Colonic mucosa (tissue), 4 donors: ENCODE measurements around the gene TNFRSF18. TPM values are rescaled to one million over a fixed set of nuclear protein-coding genes. Genes with fewer than 3 reads are reported as not detected.
A peak's percentile ranks its signal among the peaks of the same experiment; 100 is the strongest.

Experiments
- DNase-seq: peaks from one replicate; pipeline ENCODE4 v3.0.0-alpha.2; 2020
- H3K27ac ChIP-seq: fragments of 200-600 bp; one replicate; pipeline ENCODE4 v1.8.0; 2021
- H3K27me3 ChIP-seq: fragments of 200-600 bp; one replicate; pipeline ENCODE4 v1.8.0; 2021
- H3K36me3 ChIP-seq: fragments of 200-600 bp; one replicate; pipeline ENCODE4 v1.8.0; 2021
- H3K4me1 ChIP-seq: fragments of 200-600 bp; one replicate; pipeline ENCODE4 v1.8.0; 2021; ENCODE audit warnings: mild to moderate bottlenecking
- H3K4me3 ChIP-seq: fragments of 200-600 bp; one replicate; pipeline ENCODE4 v1.8.0; 2021
- H3K9ac ChIP-seq, 2 donors: one replicate each; pipeline ENCODE4 v1.7.0; 2013; ENCODE audit warnings: control low read depth in 2 of 2, low read depth in 2 of 2, low read length in 2 of 2
- H3K9me3 ChIP-seq: fragments of 200-600 bp; one replicate; pipeline ENCODE4 v1.8.0; 2021
- intact Hi-C: fragments of 100-400 bp; cut with DNase I; formaldehyde crosslinking; loops from one replicate; pipeline ENCODE4 v1.14.1; 2022
- total RNA-seq, 2 donors: library from RNA; stranded (reverse); fragmentation: NEBNext Ultra II Directional in 1 of 2; extraction: Animal tissue kit (Norgen Biotek cat#: 25700) in 1 of 2; gene quantifications; one replicate each; pipeline ENCODE4 v1.2.1, GENCODE V29; 2021
- TF ChIP-seq, protein P1 (sequence below): fragments of 200-600 bp; IDR thresholded peaks from one replicate; pipeline ENCODE4 v1.8.0; 2022; ENCODE audit warnings: antibody characterized with exemption, mild to moderate bottlenecking
- donor health status: healthy.
- donor health status: DM: no; HTN: no; CAD: no.
- donor health status: DM: no; HTN: no; CAD: no.

TNFRSF18 gene
- total RNA-seq, 2 donors from 2014 or later, result 0.61 to 1.7 TPM

DNA sequence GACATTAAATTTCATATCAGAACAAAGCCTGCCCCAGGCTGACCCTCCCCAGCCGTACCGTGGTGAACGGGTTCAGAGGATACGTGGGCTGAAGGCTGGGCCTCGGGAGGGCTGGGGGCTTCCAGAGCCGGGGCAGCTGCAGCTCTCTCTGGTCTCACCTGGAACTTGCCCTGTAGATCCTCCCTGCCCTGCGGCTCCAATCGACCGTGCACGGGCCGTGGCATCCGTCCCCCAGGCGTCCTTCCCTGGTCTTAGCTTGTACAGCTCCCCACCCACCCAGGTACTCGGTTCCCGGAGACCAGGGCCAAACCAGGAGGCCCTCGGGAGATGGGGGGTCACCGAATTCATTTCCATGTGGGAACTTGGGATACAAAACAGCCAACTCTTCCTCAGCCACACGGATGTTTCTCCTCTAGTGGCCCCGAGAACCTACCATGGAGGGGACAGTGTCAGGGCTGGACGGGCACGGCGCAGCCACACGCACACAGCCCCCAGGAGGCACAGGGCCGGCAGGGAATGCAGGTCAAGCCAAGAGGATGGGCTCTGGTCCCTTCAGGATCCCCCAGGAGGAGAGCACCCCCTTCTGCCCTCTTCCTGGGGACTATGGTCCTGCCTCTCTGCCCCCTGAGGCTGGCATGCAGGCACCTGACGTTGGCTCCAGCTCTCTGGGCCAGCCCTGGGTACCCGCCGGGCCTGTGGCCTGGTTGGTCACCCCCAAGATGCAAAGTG lies 28.8 kb upstream of the TNFRSF18 start:
- no peak for DNase-seq
- Histone ChIP-seq H3K9me3 (no peaks in the 10 kb centered on the region), H3K36me3 (no peaks in the 10 kb centered on the region), H3K27ac (no peak overlapping the region), H3K27me3 (peaks cover 31% of the 10 kb centered on the region), H3K4me3 (no peak overlapping the region), H3K9ac (no peak overlapping the region), H3K4me1 (peaks cover 14% of the 10 kb centered on the region)
- intact Hi-C loops, result no loop called here
- TF ChIP-seq, protein P1, sequence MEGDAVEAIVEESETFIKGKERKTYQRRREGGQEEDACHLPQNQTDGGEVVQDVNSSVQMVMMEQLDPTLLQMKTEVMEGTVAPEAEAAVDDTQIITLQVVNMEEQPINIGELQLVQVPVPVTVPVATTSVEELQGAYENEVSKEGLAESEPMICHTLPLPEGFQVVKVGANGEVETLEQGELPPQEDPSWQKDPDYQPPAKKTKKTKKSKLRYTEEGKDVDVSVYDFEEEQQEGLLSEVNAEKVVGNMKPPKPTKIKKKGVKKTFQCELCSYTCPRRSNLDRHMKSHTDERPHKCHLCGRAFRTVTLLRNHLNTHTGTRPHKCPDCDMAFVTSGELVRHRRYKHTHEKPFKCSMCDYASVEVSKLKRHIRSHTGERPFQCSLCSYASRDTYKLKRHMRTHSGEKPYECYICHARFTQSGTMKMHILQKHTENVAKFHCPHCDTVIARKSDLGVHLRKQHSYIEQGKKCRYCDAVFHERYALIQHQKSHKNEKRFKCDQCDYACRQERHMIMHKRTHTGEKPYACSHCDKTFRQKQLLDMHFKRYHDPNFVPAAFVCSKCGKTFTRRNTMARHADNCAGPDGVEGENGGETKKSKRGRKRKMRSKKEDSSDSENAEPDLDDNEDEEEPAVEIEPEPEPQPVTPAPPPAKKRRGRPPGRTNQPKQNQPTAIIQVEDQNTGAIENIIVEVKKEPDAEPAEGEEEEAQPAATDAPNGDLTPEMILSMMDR, result no peak

DNA sequence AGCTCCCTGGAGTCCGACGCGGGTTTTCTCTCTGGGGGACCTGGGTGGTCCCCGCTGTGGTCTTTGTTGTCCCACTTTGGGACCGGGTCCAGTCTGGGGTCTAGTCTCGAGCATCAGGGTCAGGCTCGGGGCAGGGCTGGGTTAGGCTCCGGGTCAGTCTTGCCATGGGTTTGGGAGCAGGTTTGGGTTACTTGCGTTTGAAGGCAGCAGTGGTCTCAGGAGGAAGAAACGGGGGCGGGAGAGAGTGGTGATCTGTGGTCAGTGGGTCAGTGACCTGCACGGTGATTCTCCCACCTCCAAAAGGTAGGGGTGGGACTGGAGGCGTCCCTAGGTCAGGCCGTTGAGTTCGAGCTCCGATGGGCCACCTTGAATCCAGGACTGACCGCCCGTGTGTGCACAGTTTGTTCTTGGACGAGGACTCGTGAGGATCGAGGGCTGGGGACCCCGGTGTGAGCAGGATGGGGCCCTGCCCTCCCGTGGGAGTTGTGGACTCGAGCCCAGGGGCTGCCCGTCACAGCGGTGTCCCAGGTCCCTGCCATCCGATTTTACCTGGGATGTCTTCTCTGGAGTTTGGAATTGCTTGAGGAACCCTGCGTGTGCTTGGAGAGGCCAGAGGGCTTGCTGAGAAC lies 27.9 kb upstream of the TNFRSF18 start:
- Histone ChIP-seq H3K9me3 (no peaks in the 10 kb centered on the region), H3K27ac (no peak overlapping the region), H3K36me3 (no peaks in the 10 kb centered on the region), H3K27me3 (peaks cover 22% of the 10 kb centered on the region), H3K4me3 (no peak overlapping the region), H3K9ac (no peak overlapping the region), H3K4me1 (peaks cover 21% of the 10 kb centered on the region)
- TF ChIP-seq, protein P1, result no peak
- intact Hi-C loops, result no loop called here
- DNase-seq, result no peak

DNA sequence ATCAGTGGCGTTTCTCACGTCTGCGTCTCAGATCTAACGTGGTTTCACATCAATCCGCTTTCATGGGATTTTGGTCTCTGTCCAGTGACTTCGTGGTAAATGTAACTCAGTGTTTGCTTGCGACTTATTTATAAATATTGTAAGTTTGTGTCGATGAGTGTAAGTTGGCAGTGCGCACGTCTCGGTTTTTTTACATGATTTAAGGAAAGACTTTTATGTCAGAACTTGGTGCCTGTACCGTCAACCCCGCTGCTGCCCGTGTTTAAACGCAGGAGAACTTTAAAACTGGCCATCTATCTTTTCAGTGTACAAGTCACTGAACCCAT lies 27.1 kb upstream of the TNFRSF18 start:
- Histone ChIP-seq H3K9me3 (no peaks in the 10 kb centered on the region), H3K27me3 (peaks cover 14% of the 10 kb centered on the region), H3K36me3 (peaks cover under 1% of the 10 kb centered on the region), H3K4me1 (peaks cover 21% of the 10 kb centered on the region), H3K4me3 (no peak overlapping the region), H3K9ac (no peak overlapping the region), H3K27ac (no peak overlapping the region)
- intact Hi-C loops, result no loop called here
- no peak for DNase-seq
- TF ChIP-seq, protein P1, result no peak

GRCh38 chr1:1232796-1233566 lies 26.6 kb upstream of the TNFRSF18 start:
- TF ChIP-seq, protein P1, result no peak
- H3K9me3 ChIP-seq, result no peaks in the 10 kb centered on the region
- peaks cover 9% of the 10 kb centered on the region for H3K27me3 ChIP-seq
- H3K4me3 ChIP-seq, result peak overlapping the region; percentile 7
- H3K9ac ChIP-seq, result peak overlapping the region in 1 of 2 donors; percentile 75
- H3K36me3 ChIP-seq, result peaks cover 6% of the 10 kb centered on the region
- intact Hi-C loops, result no loop called here
- DNase-seq, result no peak
- H3K27ac ChIP-seq, result no peak overlapping the region
- H3K4me1 ChIP-seq, result peaks cover 21% of the 10 kb centered on the region

DNA sequence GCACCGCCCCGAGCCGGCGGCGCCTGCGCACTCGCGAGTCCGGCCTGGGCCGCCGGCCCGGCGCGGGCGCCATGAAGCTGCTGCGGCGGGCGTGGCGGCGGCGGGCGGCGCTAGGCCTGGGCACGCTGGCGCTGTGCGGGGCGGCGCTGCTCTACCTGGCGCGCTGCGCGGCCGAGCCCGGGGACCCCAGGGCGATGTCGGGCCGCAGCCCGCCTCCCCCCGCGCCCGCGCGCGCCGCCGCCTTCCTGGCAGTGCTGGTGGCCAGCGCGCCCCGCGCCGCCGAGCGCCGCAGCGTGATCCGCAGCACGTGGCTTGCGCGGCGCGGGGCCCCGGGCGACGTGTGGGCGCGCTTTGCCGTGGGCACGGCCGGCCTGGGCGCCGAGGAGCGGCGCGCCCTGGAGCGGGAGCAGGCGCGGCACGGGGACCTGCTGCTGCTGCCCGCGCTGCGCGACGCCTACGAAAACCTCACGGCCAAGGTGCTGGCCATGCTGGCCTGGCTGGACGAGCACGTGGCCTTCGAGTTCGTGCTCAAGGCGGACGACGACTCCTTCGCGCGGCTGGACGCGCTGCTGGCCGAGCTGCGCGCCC lies 25.9 kb upstream of the TNFRSF18 start, which contains the start of gene B3GALT6:
Gene B3GALT6 (plus strand): TSS at position 30 of the 588 bp plus-strand sequence. CDS start 42 bp downstream, at position 72.
- H3K4me1 ChIP-seq, result peaks cover 16% of the 10 kb centered on the region
- peaks cover 2% of the 10 kb centered on the region for H3K27me3 ChIP-seq
- TF ChIP-seq, protein P1, result no peak
- peak within 1 kb of the TSS; percentile 93 for H3K4me3 ChIP-seq
- peak within 1 kb of the TSS; percentile 99 to 100 for H3K9ac ChIP-seq
- H3K36me3 ChIP-seq, result peaks cover 10% of the 10 kb centered on the region
- intact Hi-C loops, result no loop called here
- DNase-seq, result no peak
- peak within 1 kb of the TSS; percentile 90 for H3K27ac ChIP-seq
- no peaks in the 10 kb centered on the region for H3K9me3 ChIP-seq
